RWPE2 (cell line): Measurements from ENCODE around the gene ATRN.
A peak's percentile ranks its signal among the peaks of the same experiment; 100 is the strongest.
"Not testable (repeated sequence)": the region's sequence is repeated elsewhere in the genome, so short reads cannot be mapped to it uniquely, and the experiment has no call there.

Source experiments
- ATAC-seq: fragments of 200-7000 bp; cut with Tn5 transposase; 3 replicates; pipeline ENCODE4 v1.9.1; 2021; ENCODE audit warnings: low read depth
- DNase-seq: peaks from one replicate; pipeline ENCODE4 v3.0.0-alpha.2; 2020; ENCODE audit warnings: low spot score
- H3K27ac ChIP-seq: fragments of 450-650 bp; 2 replicates; pipeline ENCODE4 v1.5.1; 2017; ENCODE audit warnings: mild to moderate bottlenecking; ENCODE audit not compliant: poor library complexity, severe bottlenecking
- H3K27me3 ChIP-seq: fragments of 250-450 bp; sonication (Bioruptor Pico); 2 replicates; pipeline ENCODE4 v1.5.1; 2021; ENCODE audit warnings: mild to moderate bottlenecking, moderate library complexity; ENCODE audit not compliant: insufficient read depth, poor library complexity, severe bottlenecking
- H3K36me3 ChIP-seq: fragments of 250-450 bp; sonication (Bioruptor Pico); 2 replicates; pipeline ENCODE4 v1.5.1; 2020; ENCODE audit warnings: low read depth, mild to moderate bottlenecking, moderate library complexity
- H3K4me1 ChIP-seq: fragments of 250-450 bp; sonication (Bioruptor Pico); 2 replicates; pipeline ENCODE4 v1.5.1; 2021; ENCODE audit warnings: mild to moderate bottlenecking, moderate library complexity; ENCODE audit not compliant: insufficient read depth, poor library complexity, severe bottlenecking
- H3K4me3 ChIP-seq: fragments of 250-450 bp; sonication (Bioruptor Pico); 2 replicates; pipeline ENCODE4 v1.5.1; 2021; ENCODE audit warnings: mild to moderate bottlenecking, moderate library complexity; ENCODE audit not compliant: severe bottlenecking
- H3K9me3 ChIP-seq: fragments of 250-450 bp; sonication (Bioruptor Pico); 2 replicates; pipeline ENCODE4 v1.5.1; 2021; ENCODE audit warnings: mild to moderate bottlenecking, moderate library complexity; ENCODE audit not compliant: severe bottlenecking
- TF ChIP-seq, protein P1 (sequence below): fragments of 450-650 bp; IDR thresholded peaks from one replicate; pipeline ENCODE4 v1.5.1; 2017; ENCODE audit warnings: mild to moderate bottlenecking, moderate library complexity; ENCODE audit not compliant: poor library complexity, severe bottlenecking

Gene ATRN

DNA sequence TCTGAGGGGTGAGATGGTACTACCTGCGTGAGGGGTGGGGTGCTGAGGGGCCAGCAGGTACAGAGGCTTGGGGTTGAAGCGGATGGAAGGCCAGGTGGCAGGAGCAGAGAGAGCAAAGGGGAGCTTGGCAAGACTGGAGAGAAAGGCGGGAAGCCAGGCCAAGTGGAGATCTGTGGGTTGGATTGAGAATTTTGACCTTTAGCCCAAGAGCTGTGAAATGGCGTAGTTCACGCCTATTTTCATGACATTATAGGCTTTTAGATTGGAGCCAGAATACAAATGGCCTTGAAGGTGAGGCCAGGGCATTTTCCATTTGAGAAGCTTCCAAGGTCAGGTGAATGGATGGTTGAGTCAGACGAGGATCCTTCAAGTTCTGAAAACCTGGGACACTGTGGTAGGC lies 2.5 kb downstream of the ATRN start:
- no peak overlapping the region for H3K27ac ChIP-seq
- DNase-seq (no peak), ATAC-seq (no peak)
- TF ChIP-seq, protein P1, sequence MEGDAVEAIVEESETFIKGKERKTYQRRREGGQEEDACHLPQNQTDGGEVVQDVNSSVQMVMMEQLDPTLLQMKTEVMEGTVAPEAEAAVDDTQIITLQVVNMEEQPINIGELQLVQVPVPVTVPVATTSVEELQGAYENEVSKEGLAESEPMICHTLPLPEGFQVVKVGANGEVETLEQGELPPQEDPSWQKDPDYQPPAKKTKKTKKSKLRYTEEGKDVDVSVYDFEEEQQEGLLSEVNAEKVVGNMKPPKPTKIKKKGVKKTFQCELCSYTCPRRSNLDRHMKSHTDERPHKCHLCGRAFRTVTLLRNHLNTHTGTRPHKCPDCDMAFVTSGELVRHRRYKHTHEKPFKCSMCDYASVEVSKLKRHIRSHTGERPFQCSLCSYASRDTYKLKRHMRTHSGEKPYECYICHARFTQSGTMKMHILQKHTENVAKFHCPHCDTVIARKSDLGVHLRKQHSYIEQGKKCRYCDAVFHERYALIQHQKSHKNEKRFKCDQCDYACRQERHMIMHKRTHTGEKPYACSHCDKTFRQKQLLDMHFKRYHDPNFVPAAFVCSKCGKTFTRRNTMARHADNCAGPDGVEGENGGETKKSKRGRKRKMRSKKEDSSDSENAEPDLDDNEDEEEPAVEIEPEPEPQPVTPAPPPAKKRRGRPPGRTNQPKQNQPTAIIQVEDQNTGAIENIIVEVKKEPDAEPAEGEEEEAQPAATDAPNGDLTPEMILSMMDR, result no peak
- no peaks in the 10 kb centered on the region for H3K9me3 ChIP-seq
- no peaks in the 10 kb centered on the region for H3K27me3 ChIP-seq
- H3K4me1 ChIP-seq, result peaks cover 4% of the 10 kb centered on the region
- H3K4me3 ChIP-seq, result no peak overlapping the region
- H3K36me3 ChIP-seq, result no peaks in the 10 kb centered on the region

DNA sequence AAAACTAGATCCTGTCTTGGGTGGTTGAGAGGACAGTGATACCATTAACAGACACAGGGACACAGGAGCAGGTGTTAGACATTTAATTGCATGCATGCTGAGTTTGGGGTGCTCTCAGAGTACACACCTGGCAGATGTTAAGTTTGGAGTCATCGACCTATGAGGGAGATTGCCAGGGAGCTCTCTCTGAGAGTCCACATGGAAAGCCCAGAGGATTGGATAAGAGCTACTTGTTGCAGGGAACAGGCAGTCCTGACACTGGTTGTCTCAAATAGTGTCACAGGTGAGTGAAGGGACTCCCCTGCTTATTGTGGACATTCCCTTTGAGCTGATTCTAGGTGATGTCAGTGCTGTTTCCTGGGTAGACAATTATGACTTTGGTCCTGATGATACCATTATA lies 3.1 kb downstream of the ATRN start:
- TF ChIP-seq, protein P1, result no peak

DNA sequence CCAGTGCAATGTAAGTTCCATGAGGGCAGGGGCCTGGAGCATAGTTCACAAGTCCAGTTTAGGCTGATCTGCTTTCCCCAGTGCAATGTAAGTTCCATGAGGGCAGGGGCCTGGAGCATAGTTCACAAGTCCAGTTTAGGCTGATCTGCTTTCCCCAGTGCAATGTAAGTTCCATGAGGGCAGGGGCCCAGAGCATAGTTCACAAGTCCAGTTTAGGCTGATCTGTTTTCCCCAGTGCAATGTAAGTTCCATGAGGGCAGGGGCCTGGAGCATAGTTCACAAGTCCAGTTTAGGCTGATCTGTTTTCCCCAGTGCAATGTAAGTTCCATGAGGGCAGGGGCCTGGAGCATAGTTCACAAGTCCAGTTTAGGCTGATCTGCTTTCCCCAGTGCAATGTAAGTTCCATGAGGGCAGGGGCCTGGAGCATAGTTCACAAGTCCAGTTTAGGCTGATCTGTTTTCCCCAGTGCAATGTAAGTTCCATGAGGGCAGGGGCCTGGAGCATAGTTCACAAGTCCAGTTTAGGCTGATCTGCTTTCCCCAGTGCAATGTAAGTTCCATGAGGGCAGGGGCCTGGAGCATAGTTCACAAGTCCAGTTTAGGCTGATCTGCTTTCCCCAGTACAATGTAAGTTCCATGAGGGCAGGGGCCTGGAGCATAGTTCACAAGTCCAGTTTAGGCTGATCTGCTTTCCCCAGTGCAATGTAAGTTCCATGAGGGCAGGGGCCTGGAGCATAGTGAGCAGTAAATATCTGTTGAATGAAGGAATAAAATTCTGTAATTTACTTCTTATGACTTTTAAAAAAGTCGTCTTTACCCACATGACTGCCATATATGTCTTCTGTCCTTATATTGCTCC lies 6.4 kb downstream of the ATRN start:
- not testable (repeated sequence) for ATAC-seq, DNase-seq, H3K36me3 ChIP-seq, H3K4me1 ChIP-seq, H3K4me3 ChIP-seq, H3K27ac ChIP-seq, H3K9me3 ChIP-seq, H3K27me3 ChIP-seq

More for the DNA sequence above, 3.1 kb downstream of the ATRN start:
- Histone ChIP-seq H3K27me3 (no peaks in the 10 kb centered on the region), H3K4me1 (peaks cover 4% of the 10 kb centered on the region), H3K36me3 (no peaks in the 10 kb centered on the region), H3K4me3 (no peak overlapping the region), H3K27ac (no peak overlapping the region), H3K9me3 (no peaks in the 10 kb centered on the region)
- DNase-seq (no peak), ATAC-seq (no peak)

DNA sequence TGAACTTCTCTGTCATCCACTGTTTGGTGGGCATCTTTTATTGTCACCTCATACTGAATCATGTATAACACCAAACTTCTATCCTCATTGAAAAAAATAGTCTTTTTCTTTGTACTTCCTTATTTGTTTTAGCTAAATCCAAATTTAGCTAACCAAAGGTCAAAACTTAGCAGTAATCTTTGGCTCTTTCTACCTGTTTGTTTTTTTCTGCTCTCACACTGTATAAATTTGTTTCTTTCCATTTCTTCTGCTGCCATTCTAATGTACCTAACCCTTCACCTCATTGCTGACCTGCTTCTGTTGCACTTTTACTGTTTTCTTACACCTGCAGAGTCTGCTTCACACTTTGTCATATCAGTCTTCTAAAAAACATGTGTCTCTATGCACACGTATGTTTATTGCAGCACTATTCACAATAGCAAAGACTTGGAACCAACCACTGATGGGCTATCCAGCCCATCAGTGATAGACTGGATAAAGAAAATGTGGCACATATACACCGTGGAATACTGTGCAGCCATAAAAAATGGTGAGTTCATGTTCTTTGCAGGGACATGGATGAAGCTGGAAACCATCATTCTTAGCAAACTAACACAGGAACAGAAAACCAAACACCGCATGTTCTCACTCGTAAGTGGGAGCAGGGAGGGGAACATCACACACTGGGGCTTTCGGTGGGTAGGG lies 7.2 kb downstream of the ATRN start:
- DNase-seq, result no peak
- H3K4me1 ChIP-seq, result peaks cover 2% of the 10 kb centered on the region
- H3K9me3 ChIP-seq, result no peaks in the 10 kb centered on the region
- H3K4me3 ChIP-seq, result no peak overlapping the region
- no peaks in the 10 kb centered on the region for H3K27me3 ChIP-seq
- TF ChIP-seq, protein P1, result no peak
- H3K36me3 ChIP-seq, result no peaks in the 10 kb centered on the region
- no peak overlapping the region for H3K27ac ChIP-seq
- no peak for ATAC-seq

DNA sequence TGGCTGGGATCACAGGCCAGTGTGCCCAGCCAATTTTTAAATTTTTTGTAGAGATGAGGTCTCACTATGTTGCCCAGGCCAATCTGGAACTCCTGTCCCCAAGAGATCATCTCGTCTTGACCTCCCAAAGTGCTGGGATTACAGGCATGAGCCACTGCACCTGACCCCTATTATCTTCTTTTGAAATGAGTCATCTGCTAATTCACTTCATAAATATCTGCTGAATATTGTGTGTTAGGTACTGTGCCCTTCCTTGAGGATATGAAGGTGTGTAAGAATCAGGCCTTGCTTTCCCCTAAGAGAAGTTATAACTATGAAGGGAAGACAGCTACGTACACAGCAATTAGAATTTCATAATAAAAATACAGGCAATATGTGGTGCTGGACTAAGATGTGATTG lies 8.2 kb downstream of the ATRN start:
- Histone ChIP-seq H3K27ac (no peak overlapping the region), H3K27me3 (no peaks in the 10 kb centered on the region), H3K4me1 (peaks cover 11% of the 10 kb centered on the region), H3K9me3 (no peaks in the 10 kb centered on the region), H3K36me3 (no peaks in the 10 kb centered on the region), H3K4me3 (no peak overlapping the region)
- TF ChIP-seq, protein P1, result no peak
- ATAC-seq (peak; percentile 53; the same call in 1 of the 3 replicates), DNase-seq (no peak)
